ENCODE data around the gene ALX3. TPM values are rescaled to one million over a fixed set of nuclear protein-coding genes. Genes with fewer than 3 reads are reported as not detected.

ALX3 gene
- polyA plus RNA-seq, 1 donor (not counting 4 experiments of a cell fraction or from before 2014, with no cell fraction given), result not detected

GRCh38 chr1:110017792-110018191 lies 52.7 kb downstream of the ALX3 start:
- dilution Hi-C loops (cut with MboI; ENCODE audit: extremely low pct_ligation_motif_present, low sequenced_read_pairs), result no loop called here
- FAIRE-seq (no peak), DNase-seq (ENCODE audit: low read depth, low spot score) (no peak)
- Histone ChIP-seq H3K4me2 (ENCODE audit: control insufficient read depth, extremely low read depth, insufficient read depth, low read depth, low read length) (no peak overlapping the region), H3K36me3 (ENCODE audit: control insufficient read depth in 2 of 2, extremely low read depth in 1 of 2, insufficient read depth in 2 of 2, low read length in 2 of 2) (peaks cover 35 to 37% of the 10 kb centered on the region in 2 experiments), H3K9ac (ENCODE audit: control insufficient read depth, extremely low read depth, insufficient read depth, low read length) (no peak overlapping the region), H3K9me1 (ENCODE audit: control insufficient read depth, extremely low read depth, insufficient read depth, low read length) (no peaks in the 10 kb centered on the region), H3K4me1 (ENCODE audit: control insufficient read depth, extremely low read depth, insufficient read depth, low read length) (no peaks in the 10 kb centered on the region), H3K27ac (ENCODE audit: control insufficient read depth, insufficient read depth, low read length) (no peak overlapping the region), H3K9me3 (ENCODE audit: control insufficient read depth, low read depth, low read length) (no peaks in the 10 kb centered on the region), H2AFZ (ENCODE audit: control insufficient read depth, low read length) (no peak overlapping the region), H3K79me2 (ENCODE audit: control insufficient read depth, insufficient read depth, low read length) (no peaks in the 10 kb centered on the region), H4K20me1 (ENCODE audit: control insufficient read depth, extremely low read depth, insufficient read depth, low read length) (no peaks in the 10 kb centered on the region), H3K4me3 (ENCODE audit: control insufficient read depth in 2 of 3, extremely low read depth in 1 of 3, insufficient read depth in 2 of 3, low read depth in 1 of 3, low read length in 3 of 3) (no peak overlapping the region), H3K27me3 (ENCODE audit: control insufficient read depth, extremely low read depth, insufficient read depth, low read length) (no peaks in the 10 kb centered on the region)
- TF ChIP-seq EZH2 (IDR thresholded peaks at IDR 0.05; ENCODE audit: low read length) (no peak), CTCF (optimal IDR thresholded peaks at IDR 0.05 in 1 of 3, IDR thresholded peaks at IDR 0.05 in 1 of 3, conservative IDR thresholded peaks at IDR 0.05 in 1 of 3; ENCODE audit: extremely low read depth in 1 of 3, insufficient read depth in 2 of 3, low read length in 3 of 3) (no peak)

GRCh38 chr1:110012100-110012780 lies 58.2 kb downstream of the ALX3 start:
- no peaks in the 10 kb centered on the region for H3K9me1 ChIP-seq (ENCODE audit: control insufficient read depth, extremely low read depth, insufficient read depth, low read length)
- peaks cover 31 to 38% of the 10 kb centered on the region in 2 experiments for H3K36me3 ChIP-seq (ENCODE audit: control insufficient read depth in 2 of 2, extremely low read depth in 1 of 2, insufficient read depth in 2 of 2, low read length in 2 of 2)
- no peaks in the 10 kb centered on the region for H4K20me1 ChIP-seq (ENCODE audit: control insufficient read depth, extremely low read depth, insufficient read depth, low read length)
- H3K9me3 ChIP-seq (ENCODE audit: control insufficient read depth, low read depth, low read length), result no peaks in the 10 kb centered on the region
- H3K27ac ChIP-seq (ENCODE audit: control insufficient read depth, insufficient read depth, low read length), result no peak overlapping the region
- TF ChIP-seq CTCF (optimal IDR thresholded peaks at IDR 0.05 in 1 of 3, IDR thresholded peaks at IDR 0.05 in 1 of 3, conservative IDR thresholded peaks at IDR 0.05 in 1 of 3; ENCODE audit: extremely low read depth in 1 of 3, insufficient read depth in 2 of 3, low read length in 3 of 3) (no peak), EZH2 (IDR thresholded peaks at IDR 0.05; ENCODE audit: low read length) (no peak)
- H3K4me3 ChIP-seq (ENCODE audit: control insufficient read depth in 2 of 3, extremely low read depth in 1 of 3, insufficient read depth in 2 of 3, low read depth in 1 of 3, low read length in 3 of 3), result no peak overlapping the region
- FAIRE-seq, result no peak
- H3K9ac ChIP-seq (ENCODE audit: control insufficient read depth, extremely low read depth, insufficient read depth, low read length), result no peak overlapping the region
- H3K4me1 ChIP-seq (ENCODE audit: control insufficient read depth, extremely low read depth, insufficient read depth, low read length), result no peaks in the 10 kb centered on the region
- peaks cover 2% of the 10 kb centered on the region for H3K79me2 ChIP-seq (ENCODE audit: control insufficient read depth, insufficient read depth, low read length)
- H2AFZ ChIP-seq (ENCODE audit: control insufficient read depth, low read length), result no peak overlapping the region
- no peak for DNase-seq (ENCODE audit: low read depth, low spot score)
- H3K4me2 ChIP-seq (ENCODE audit: control insufficient read depth, extremely low read depth, insufficient read depth, low read depth, low read length), result no peak overlapping the region
- dilution Hi-C loops (cut with MboI; ENCODE audit: extremely low pct_ligation_motif_present, low sequenced_read_pairs), result no loop called here
- no peaks in the 10 kb centered on the region for H3K27me3 ChIP-seq (ENCODE audit: control insufficient read depth, extremely low read depth, insufficient read depth, low read length)

All from keratinocyte (primary cell).